ENCODE results near the gene JHY.
A peak's percentile ranks its signal among the peaks of the same experiment; 100 is the strongest.

Gene JHY

DNA sequence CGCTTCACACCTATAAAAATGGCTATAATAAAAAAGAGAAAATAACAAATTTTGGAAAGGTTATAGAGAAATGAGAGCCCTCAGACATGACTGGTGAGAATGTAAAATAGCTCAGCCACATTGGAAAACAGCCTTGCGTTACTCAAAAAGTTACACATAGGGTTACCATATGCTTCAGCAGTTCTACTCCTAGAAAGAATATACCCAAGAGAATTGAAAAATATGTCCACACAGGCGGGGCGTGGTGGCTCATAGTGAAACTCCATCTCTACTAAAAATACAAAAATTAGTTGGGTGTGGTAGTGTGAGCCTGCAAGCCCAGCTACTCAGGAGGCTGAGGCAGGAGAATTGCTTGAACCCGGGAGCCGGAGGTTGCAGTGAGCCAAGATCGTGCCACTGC is 7.6 kb upstream of the JHY start:
- no peak for DNase-seq

DNA sequence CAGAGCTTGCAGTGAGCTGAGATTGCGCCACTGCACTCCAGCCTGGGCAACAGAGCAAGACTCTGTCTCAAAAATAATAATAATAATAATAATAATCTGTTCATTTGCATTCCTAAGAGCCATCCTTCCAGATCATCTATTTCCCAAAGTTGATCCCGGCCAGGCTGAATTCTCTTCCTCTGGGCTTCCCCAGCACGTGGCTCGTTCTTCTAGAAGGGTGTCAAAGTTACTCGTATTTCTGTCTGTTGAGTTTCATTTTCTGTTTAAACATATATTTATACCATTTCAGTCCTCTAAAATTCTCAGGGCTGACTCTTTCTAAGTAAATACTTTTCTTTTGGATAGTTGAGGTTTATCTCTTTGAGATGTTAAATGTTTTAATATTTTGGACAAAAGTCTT is 4.8 kb upstream of the JHY start:
- DNase-seq, result no peak

DNA sequence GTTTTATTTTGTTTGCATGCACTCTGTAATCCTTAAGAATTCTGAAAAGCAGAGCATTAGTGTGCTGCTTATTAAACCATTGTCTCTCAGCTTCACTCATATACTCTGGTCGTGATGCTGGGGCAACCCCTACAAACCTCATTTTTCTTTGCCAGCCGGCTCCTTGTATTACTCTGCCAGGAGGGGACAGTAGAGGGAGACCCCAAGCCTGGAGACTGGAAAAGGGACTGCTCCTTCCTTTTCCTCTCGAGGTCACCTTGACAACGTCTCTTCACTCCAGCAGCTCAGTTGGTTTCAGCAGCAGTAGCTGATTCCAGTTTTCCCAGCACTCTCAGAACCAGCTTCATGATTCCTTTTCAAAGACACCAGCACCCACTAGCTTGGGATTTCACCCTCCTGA is 2.8 kb upstream of the JHY start:
- DNase-seq, result no peak

DNA sequence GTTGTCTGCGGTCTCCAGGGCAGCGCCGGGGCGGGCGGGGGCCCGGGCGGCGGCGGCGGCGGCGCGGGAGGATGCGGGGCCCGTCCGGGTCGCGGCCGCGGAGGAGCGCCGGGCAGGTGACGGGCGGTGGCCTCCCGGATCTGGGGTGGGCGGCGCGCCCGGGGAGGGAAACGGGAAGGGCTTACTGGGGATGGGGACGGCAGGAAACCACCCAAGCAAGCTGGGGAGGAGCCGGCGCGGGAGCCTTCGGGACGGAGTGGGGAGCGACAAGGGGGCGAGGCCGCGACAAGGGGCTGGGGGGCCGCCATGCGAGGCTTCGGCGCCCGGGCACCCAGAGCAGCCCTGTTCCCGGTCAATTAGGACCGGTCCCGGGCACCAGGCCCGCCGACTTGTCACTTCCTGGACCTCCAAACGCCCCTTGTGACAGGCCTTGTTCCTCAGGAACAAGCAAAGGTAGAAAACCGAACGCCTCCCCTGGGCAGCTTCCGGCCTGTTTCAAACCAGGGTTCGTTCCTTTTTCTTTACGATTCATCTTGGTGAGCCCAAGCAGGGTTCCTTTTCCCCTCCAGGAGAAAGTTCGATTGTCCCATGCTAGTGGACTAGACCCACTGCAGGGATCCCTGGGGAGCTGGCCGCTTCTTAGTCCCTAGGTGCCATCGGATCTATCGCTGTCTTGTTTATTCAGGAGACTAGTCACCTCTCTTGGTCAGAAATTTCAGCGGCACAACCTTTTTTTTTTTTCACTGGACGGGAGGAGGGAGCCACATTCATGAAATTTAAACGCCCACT is 492 bp downstream of the JHY start:
- DNase-seq, result peak; percentile 84

DNA sequence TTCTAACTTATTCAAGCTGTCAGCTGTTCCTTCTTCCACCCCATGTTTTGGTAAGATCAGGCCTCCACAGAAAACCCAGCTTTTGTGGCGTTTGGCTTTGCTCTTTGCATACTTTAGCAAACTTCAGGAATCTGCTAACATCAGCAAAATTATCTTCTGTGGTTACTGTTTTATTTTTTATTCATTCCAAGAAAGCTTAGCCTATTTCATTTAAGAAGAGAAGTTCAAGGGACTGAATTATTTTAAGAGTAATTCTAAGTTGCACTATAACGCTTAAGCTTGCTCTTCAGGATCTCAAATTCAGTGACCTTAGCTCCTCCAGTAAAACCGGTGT is 1.1 kb downstream of the JHY start:
- no peak for DNase-seq

DNA sequence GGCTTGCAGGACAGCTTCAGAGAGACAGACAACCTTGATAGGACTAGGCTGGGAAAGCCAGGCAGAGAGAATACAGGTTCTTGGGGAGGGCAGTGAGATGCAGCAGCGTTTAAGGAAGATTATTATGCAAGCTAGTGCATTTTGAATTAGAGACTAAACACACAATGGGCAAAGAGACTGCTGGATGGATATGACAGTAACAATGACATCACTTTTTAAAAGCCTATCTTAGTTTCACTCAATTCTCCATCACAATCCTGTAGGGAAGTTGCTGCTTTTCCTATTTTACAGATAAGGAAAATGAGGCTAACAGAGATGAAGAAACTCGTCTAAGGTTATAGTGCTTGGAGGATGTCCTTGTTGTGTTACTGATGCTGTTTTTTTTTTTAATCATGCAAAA is 5.6 kb downstream of the JHY start:
- no peak for DNase-seq

DNA sequence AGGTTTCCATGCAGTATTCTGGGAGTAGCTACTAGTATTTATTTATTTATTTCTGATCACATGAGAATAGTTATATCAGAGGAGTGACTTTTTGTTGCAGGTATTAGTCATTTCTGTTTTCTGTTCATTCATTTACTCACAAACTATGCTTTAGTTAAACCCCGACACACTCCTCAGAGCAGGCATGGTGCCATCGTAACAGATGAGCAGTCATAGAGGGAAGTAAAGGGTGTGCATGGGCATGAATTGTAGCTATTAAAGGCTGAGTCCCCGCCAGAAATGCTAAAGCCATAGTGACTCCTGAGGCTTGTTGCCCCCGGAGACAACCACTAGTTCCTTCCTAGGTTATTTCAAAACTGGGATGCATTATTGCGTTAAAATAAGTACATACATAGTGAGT is 10.6 kb downstream of the JHY start:
- DNase-seq, result peak; percentile 32

DNA sequence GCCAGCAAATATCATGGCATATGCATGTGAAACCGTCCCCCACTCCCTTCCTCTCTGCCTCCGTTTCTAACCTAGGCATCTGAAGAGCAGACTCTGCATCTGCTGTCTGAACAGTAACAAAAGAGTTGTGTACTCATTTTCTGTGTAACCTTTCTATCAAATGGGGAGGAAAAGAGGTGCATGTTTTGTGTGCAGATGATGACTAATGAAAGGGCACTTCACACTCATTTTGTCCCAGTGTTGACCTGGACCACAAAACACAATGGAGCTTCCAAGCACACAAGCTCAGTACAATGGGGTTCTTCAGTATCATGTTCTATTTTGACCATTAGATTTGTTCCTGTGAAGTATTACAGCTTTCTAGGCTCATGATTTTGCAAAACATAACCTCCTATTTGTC is 13.0 kb downstream of the JHY start:
- no peak for DNase-seq

DNA sequence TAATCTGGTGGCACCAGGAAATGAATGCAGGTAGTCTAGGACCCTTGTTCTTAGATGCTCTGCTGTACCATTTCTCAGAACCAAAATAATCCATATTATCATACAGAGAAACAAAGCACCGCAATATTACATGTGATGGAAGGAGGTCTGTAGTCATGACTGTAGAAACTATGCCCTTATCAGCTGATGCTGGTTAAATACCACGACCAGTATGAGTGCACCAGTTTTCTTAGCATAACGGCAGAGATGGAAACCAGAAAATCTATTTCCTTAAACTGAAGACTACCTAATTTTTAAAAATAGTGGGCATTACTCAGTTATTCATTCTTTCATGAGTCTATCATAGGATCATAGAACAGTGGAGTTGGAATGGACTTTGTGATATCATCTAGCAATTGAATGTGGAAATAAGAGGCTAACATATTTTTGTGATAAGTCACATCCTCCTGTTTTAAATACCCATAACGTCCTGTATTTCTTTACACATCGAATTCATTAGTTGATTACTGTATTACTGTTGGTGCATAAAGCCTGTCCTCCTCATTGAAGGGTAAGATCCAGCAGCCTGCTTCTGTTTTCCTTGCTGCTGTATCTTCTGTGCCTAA is 15.1 kb downstream of the JHY start:
- no peak for DNase-seq

DNA sequence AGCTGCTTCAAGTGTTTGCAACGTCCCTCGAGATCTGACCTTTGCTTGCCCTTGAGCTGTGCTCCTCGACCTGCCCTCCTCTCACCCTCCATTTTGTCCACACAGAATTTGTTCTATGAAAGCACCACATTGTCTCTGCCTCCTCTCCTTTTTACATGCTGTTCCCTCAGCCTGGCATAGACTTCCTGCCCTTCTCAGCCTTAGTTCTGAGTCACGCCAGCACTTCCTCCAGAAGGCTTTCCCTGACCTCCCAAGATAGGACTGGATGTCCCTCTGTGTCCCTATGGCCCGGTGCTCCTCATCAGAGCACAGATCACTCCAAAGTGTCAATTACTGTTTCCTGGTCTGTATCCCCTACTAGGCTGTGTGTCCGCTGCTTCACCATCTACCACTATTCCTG is 16.2 kb downstream of the JHY start:
- DNase-seq, result no peak

DNA sequence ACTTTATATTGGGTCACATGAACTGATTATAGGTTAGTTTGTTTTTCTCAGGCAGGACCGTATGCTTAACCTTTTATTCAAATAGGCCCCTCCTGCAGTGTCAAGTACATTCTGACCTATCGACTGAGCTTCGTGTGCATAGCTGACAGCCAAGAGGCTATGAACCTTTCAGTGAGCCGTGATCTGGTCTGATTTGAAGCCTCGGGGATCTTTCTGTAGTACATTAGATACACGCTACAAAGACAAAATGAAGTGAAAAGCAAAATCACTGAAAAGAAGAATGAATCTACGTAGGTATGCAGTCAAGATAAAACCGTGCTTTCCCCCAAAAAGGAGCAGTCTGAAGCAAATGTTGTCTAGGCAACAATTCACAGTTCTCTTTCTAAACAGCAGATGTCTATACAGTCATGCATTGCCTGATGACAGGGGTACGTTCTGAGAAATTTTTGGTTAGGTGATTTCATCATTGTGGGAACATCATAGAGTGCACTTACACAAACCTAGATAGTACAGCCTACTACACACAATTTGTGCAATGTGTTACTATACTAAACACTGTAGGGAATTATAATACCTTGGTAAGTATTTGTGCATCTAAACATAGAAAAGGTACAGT is 18.1 kb downstream of the JHY start:
- no peak for DNase-seq

DNA sequence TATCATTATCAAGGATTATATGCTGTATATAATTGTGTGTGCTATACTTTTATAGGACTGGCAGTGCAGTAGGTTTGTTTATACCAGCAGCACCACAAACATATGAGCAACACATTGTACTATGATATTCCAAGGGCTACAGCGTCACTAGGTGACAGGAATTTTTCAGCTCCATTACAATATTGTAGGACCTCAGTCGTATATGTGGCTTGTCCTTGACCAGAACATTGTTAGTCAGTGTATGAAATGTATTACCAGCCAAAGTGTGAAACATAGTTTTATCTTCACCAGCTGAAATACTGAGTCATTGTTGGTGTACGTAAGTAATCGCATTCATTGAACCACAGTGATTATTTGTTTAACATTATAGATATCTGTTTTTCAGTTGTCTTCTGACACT is 20.4 kb downstream of the JHY start:
- DNase-seq, result no peak

DNA sequence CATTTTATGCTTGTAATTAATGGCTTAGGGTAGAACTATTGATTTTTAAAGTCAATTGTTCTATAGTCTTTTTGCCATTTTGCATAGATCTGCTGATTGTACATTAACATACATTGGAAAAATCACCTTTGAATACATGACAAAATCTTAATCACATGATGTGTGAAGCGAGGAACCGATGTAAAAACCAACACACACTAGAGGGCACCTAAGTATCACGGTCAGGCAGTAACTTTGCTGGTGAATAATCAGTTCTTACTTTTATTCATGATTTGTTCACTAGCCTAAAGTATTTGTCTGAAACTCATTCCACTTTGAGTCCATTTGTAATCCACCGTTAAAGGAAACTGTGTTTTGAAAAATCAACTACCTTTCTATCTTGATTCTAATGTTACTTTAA is 28.2 kb downstream of the JHY start:
- no peak for DNase-seq

DNA sequence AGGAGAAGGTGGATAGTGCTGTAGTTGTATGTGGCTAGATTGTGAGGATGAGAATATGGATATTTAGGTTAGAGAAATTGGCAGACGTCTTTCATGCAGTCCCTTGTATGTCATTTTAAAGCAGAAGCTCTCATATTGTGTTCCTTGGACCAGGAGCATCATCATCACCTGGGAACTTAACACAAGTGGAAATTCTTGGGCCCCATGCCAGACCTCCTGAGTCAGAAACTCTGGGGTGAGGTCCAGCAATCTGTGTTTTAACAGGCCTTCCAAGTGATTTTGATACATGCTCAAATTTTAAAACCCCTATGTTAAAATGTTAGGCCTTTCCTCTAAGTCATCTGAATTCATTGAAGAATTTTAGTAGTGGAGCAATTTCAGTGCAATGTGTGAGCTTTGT is 34.8 kb downstream of the JHY start:
- DNase-seq, result no peak

DNA sequence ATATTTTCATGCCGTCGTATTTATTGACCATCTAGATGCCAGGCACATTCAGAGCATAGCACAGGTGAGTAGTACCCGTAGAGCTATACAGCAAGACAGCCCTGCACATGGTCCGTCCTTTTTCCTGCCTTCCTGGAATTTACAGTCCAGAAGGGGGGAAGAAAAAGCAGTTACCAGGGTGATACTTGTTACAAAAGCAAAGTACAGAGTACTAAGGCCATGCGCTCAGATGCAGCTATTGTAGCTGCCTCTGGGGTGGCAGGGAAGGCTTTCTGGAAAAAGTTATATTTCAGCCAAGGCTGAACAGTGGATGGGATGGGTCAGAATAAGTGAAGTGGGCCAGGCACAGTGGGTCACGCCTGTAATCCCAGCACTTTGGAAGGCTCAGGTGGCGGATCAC is 36.2 kb downstream of the JHY start:
- no peak for DNase-seq

DNA sequence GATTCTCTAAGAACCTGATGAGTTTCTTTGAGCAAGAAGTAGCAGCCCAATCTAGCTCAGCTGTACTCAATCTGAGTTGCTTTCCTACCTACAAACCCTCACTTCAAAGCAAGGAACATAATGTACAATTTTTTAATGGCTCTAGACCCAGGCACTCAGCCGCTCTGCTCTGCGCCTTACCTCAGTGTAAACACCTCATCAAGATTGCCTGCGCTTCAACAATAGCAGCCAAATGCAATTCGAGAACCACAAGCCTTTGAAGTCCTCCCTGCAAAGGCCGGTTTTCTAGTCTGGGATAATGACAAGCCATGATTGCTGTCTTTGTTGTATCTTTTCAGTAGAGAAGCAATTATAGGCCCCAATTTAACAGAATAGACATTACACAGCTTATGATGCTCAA is 38.0 kb downstream of the JHY start:
- DNase-seq, result no peak

DNA sequence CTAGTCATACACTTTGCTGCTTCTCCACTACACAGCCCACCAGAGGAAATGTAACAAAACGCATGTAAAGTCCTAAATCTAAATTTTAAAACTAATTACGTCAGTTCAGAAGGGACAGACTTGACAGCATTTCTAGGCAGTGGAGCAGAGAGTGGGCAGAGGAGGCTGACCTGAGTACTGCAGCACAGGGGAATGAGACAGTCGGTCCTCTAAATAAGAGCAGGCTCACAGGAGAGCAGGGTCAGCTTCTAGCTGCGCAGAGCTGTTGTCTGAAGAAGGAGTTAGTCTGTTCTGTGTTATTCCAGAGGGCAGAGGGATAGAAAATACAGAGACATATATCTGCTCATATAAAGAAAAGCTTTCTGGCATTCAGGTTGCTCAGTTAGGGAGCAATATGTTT is 40.3 kb downstream of the JHY start:
- DNase-seq, result no peak

DNA sequence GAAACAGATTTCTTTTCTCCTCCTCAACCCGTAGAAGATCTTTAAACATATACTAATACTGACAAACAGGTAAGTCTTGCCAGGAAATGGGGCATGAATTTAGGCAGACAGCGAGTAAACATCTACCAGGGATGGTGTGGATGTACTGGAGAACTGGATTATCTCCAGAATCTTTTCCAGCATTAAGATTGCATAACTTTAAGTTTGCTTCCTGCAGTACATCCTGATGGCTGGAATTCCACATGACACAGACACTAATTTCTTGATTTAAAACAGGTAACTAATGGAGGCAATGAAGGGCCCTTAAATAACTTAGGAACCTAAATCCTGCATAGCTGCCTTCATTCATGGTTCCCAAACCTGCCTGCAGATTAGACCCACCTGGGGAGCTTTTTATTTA is 40.7 kb downstream of the JHY start:
- no peak for DNase-seq

DNA sequence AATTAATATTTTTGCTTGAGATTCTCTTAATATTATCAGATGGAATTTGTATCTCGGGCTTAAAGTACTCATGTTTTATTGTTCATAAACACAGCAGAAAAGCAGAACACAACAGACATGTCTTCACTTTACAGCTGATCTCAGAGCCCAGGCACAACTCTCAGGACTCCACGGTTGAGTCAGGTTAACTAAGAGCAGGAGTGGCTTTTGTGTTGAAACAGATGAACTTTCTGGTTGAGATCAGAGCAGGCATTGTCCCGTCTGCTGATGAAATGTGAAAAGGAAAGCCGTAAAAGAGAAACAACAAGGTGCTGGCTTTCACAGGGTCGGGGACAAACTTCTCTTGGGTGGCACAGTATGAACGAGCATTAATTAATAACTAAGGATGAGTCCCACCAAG is 49.0 kb downstream of the JHY start:
- DNase-seq, result no peak

DNA sequence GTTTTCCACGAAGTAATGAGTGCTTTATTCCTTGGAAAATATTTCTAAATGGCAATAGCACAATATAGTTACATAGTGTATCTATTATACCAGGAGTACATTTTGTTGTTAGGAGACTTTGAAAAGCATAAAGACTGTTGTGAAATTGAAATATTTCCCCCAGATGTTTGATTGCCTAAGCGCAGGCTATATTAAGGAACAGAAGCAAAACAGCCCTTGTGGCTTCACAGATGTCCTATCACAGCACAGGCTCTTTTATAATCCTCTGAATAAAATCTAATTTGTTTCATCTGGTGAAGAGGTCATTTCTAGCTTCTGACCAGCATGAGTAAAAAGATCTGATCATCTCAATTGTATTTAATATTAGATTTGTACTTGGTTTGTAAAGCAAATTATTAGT is 50.9 kb downstream of the JHY start:
- no peak for DNase-seq

DNA sequence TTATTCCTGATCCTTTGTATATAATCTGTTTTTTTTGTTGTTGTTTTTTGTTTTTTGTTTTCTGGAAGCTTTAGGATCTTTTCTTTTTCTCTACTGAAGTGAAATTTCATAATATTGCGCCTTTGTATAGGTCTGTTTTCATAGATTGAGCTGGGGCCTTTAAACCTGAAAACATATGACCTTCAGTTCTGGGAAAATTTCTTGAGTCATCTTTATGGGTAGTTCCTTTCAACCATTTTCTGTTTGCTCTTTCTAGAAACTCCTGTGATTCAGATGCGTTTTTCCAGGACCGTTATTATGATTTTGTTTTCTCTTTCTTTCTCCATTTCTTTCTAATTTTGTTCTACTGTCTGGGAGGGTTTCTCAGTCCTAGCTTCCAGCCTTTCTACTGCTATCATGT is 55.4 kb downstream of the JHY start:
- no peak for DNase-seq

DNA sequence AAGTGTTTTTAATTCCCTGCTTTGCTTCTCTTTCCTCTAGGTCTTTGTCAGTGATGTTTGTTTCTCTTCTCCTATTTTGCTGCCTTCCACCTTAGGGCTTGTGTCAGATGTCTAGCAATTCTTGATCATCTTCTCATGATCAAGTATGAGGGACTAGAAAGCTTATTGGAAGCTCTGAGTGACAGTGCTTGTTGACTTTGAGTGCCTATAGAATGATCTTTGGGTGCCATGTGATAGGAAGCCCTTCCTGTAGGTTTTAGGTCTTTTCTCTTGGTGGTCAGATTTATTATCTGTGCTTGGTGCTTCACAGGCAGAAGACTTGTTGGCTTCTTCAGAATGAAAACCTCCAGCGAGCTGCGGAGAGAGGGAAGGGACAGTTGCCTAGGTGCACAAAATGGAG is 56.0 kb downstream of the JHY start:
- DNase-seq, result no peak

DNA sequence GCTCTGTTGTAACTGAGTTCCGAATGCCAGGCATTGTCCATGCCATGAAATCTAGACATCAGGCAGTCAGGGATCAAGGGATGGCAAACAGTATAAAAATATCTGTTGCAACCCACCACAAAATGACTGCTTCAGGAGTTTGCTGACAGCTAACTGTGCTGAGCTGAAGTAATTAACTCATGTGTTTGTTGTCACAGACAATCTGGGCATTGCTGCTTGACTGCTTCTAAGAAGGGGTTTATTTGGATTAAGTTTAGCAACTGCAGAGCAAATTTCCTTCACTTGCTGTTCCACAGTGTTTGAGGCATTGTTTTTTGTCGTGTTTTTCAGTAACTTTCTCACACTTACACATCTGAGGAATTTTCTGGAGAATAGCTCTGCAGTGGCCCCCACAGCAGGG is 68.7 kb downstream of the JHY start:
- no peak for DNase-seq

DNA sequence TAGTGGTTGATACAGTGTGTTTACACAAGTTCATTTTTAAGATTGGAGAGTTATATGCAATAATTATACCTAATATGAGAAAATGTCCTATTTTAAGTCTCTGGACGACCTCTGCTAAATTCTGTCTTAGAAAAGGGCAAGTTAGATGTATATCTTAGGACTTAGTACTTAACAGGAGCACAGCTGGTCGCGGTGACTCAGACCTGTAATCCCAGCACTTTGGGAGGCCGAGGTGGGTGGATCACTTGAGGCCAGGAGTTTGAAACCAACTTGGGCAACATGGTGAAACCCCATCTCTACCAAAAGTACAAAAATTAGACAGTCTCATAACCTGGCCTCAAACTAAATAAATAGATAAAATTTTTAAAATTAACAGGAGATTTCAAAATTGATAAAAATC is 71.9 kb downstream of the JHY start:
- DNase-seq, result no peak

DNA sequence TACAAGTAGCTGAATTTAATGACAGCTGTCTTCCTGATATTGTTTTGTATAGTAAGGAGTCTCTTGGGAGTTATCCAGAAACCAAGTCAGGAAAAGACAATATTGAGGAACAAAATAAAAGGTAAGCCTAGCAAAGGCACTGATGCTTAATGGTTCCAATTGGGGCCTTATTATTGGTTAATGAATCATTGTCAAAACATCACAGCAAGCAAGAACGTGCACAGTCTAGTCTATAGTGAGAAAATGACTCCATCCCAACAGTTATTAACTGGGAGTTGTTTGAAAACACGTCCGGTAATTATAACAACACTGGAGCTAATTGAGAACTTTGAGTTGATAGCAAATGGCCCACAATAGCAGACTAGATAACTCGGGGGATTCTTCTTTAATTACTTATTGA is 81.4 kb downstream of the JHY start:
- no peak for DNase-seq
